Mesothelial cell of epicardium (in vitro differentiated cells): Measurements from ENCODE around the gene ATP1B3. TPM values are rescaled to one million over a fixed set of nuclear protein-coding genes. Genes with fewer than 3 reads are reported as not detected.
A peak's percentile ranks its signal among the peaks of the same experiment; 100 is the strongest.

ENCODE experiments used
- DNase-seq, 2 experiments: peaks; one replicate each; pipeline ENCODE4 v3.0.0; 2021; ENCODE audit warnings: low spot score in 2 of 2; ENCODE audit not compliant: unreplicated experiment in 2 of 2
- H3K27ac Mint-ChIP-seq: 2 replicates; pipeline ENCODE4 v1.8.0; 2021; ENCODE audit warnings: mixed read lengths
- H3K27me3 Mint-ChIP-seq: 2 replicates; pipeline ENCODE4 v1.8.0; 2021; ENCODE audit warnings: low read depth, mixed read lengths
- H3K36me3 Mint-ChIP-seq: 2 replicates; pipeline ENCODE4 v1.8.0; 2021; ENCODE audit warnings: mixed read lengths
- H3K4me1 Mint-ChIP-seq: 2 replicates; pipeline ENCODE4 v1.8.0; 2021; ENCODE audit warnings: mixed read lengths
- H3K4me3 Mint-ChIP-seq: 2 replicates; pipeline ENCODE4 v1.8.0; 2021; ENCODE audit warnings: mild to moderate bottlenecking, moderate library complexity, mixed read lengths
- H3K9me3 Mint-ChIP-seq: 2 replicates; pipeline ENCODE4 v1.8.0; 2021; ENCODE audit warnings: mixed read lengths
- total RNA-seq: library from RNA; stranded (reverse); gene quantifications from 3 replicates; pipeline ENCODE4 v1.2.1, GENCODE V29; 2021
- TF ChIP-seq, protein P1 (sequence below): fragments of 200-600 bp; sonication (generic); IDR thresholded peaks from one replicate; pipeline ENCODE4 v1.5.0; 2021; ENCODE audit warnings: antibody characterized with exemption; ENCODE audit not compliant: unreplicated experiment

Gene ATP1B3
- total RNA-seq = 139 to 154 TPM (median 149 TPM) in 3 replicates

DNA sequence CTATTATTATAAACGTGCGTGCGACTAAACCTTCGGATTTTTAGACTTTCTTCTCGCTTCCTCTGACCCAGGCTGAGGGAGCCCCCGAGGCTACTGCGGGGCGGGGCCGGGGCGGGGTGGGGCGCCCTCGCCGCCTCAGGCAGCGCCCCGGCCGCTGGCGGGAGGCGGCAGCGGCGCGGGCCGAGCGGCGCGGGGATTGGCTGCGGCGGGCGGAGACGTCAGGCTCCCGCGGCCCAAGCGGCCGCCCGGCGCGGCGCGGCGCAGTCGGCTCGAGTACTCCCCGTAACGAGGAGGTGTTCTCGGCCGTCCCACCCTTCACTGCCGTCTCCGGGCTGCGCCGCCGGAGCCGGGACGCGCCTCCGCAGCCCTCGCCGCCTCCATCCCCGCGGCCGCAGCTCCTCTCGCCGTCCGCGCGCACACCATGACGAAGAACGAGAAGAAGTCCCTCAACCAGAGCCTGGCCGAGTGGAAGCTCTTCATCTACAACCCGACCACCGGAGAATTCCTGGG lies at the start of gene ATP1B3:
Gene ATP1B3, plus strand, starts transcription at position 263 of the 510 bp plus-strand sequence. Its CDS starts 159 bp downstream, at position 422.
- H3K4me1 Mint-ChIP-seq = peaks cover 40% of the 10 kb centered on the region
- DNase-seq = peak; percentile 70 to 83
- H3K9me3 Mint-ChIP-seq = no peaks in the 10 kb centered on the region
- TF ChIP-seq, protein P1, sequence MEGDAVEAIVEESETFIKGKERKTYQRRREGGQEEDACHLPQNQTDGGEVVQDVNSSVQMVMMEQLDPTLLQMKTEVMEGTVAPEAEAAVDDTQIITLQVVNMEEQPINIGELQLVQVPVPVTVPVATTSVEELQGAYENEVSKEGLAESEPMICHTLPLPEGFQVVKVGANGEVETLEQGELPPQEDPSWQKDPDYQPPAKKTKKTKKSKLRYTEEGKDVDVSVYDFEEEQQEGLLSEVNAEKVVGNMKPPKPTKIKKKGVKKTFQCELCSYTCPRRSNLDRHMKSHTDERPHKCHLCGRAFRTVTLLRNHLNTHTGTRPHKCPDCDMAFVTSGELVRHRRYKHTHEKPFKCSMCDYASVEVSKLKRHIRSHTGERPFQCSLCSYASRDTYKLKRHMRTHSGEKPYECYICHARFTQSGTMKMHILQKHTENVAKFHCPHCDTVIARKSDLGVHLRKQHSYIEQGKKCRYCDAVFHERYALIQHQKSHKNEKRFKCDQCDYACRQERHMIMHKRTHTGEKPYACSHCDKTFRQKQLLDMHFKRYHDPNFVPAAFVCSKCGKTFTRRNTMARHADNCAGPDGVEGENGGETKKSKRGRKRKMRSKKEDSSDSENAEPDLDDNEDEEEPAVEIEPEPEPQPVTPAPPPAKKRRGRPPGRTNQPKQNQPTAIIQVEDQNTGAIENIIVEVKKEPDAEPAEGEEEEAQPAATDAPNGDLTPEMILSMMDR = no peak
- peaks cover 5% of the 10 kb centered on the region for H3K36me3 Mint-ChIP-seq
- peak within 1 kb of the TSS; percentile 97 for H3K27ac Mint-ChIP-seq
- peak within 1 kb of the TSS; percentile 87 for H3K4me3 Mint-ChIP-seq
- H3K27me3 Mint-ChIP-seq = no peaks in the 10 kb centered on the region

DNA sequence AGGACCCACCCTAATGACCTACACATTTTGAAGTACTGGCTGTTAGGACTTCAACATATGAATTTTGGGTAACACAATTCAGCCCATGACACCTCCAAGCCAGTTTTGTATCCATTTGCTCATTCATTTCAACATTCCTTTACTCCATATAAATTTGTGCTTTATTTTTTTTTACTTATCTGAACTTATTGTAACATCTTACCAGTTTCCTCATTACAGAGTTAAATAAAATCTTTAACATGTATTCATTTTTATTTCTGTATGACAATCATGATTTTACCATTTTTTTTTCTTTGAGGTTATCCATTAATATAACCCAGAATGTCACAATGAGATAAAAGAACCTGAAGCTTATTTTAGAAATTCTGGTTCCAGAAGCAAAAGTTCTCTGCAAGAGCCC lies 48.0 kb upstream of the ATP1B3 start:
- Mint-ChIP-seq H3K36me3 (no peaks in the 10 kb centered on the region), H3K4me1 (peaks cover 17% of the 10 kb centered on the region), H3K9me3 (peaks cover 5% of the 10 kb centered on the region), H3K27ac (no peak overlapping the region), H3K27me3 (no peaks in the 10 kb centered on the region), H3K4me3 (no peak overlapping the region)
- no peak for DNase-seq
- TF ChIP-seq, protein P1 = no peak

DNA sequence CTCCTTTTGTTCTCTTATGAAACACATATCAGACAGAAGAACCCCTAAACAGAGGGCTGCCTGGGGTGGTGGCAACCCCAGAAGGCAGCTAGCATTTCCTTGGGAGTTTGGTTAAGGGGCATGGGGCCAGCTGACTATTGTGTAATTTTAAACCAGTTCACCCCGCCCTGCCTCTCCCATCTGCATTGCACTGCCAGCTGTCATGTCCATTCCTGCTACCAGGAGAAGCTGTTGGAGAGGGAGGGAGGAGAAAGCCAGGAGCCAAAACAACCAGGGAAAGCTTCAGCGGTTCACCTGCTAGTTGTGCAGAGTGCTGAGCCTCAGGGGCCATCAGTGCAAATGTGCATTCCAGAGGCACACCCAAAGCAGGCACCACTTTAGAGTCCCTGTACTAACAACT lies 47.6 kb upstream of the ATP1B3 start:
- Mint-ChIP-seq H3K27me3 (no peaks in the 10 kb centered on the region), H3K36me3 (no peaks in the 10 kb centered on the region), H3K27ac (no peak overlapping the region), H3K4me1 (peaks cover 17% of the 10 kb centered on the region), H3K9me3 (peaks cover 5% of the 10 kb centered on the region), H3K4me3 (no peak overlapping the region)
- TF ChIP-seq, protein P1 = no peak
- no peak for DNase-seq

DNA sequence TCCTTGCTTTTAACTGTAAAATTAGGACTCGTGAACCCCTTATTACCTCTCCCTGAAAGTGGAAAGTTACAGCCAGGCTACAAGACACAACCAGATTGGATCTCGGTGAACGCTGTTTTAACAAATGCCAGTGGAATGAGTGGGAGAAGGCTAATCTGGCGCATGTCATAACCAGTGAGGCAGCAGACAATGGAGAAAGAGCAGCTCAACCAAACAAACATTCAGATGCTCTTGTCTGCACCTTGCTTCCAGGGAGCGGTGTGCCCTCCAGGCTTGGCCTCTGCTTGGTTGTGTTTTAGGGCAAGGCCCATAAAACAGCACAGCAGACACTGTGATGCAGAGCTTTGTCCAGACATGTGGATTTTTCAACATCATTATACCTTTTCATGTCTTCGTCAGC lies 45.9 kb upstream of the ATP1B3 start:
- peak overlapping the region; percentile 67 for H3K27ac Mint-ChIP-seq
- peaks cover 17% of the 10 kb centered on the region for H3K4me1 Mint-ChIP-seq
- TF ChIP-seq, protein P1 = no peak
- DNase-seq = no peak
- H3K9me3 Mint-ChIP-seq = peaks cover 5% of the 10 kb centered on the region
- no peak overlapping the region for H3K4me3 Mint-ChIP-seq
- H3K36me3 Mint-ChIP-seq = no peaks in the 10 kb centered on the region
- H3K27me3 Mint-ChIP-seq = no peaks in the 10 kb centered on the region

DNA sequence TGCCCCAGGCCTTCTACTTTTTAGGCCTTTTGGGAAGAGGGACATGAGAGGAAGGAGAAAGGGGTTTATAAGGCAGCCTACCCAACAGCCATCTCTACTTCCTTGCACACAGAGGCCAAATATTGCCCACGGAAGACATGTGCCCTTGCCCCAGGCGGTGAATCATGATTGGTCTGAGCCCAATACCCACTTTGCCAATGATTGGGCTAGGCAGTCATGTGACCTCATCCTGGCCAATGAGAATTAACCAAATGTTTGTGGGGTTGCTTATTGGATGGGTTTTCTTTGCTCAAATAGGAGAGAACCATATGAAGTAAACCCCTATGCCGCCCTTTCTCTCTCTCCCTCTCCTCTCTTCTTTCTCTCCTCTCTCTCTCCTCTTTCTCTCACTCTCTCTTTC lies 42.2 kb upstream of the ATP1B3 start:
- Mint-ChIP-seq H3K27me3 (no peaks in the 10 kb centered on the region), H3K27ac (no peak overlapping the region), H3K4me1 (peaks cover 8% of the 10 kb centered on the region), H3K9me3 (peaks cover 5% of the 10 kb centered on the region), H3K4me3 (no peak overlapping the region), H3K36me3 (no peaks in the 10 kb centered on the region)
- no peak for DNase-seq
- TF ChIP-seq, protein P1 = no peak
